K562 (cell line): ENCODE results near the gene CPLANE2. TPM values are rescaled to one million over a fixed set of nuclear protein-coding genes. Genes with fewer than 3 reads are reported as not detected.

Source experiments
- E2F6 ChIP-seq, 2 experiments: IDR thresholded peaks; 2 replicates each; pipeline ENCODE4 v1.6.1; 2011; ENCODE audit warnings: borderline replicate concordance in 1 of 2, control low read depth in 1 of 2, low read depth in 1 of 2, low read length in 1 of 2, mild to moderate bottlenecking in 1 of 2, mixed read lengths in 1 of 2, moderate library complexity in 1 of 2; ENCODE audit not compliant: insufficient read depth in 1 of 2, insufficient read length in 1 of 2, poor library complexity in 1 of 2, severe bottlenecking in 1 of 2; ENCODE audit errors: extremely low read depth in 1 of 2
- EGR1 ChIP-seq: fragments of 450-650 bp; conservative IDR thresholded peaks from 2 replicates; pipeline ENCODE4 v1.6.1; 2017; ENCODE audit warnings: mild to moderate bottlenecking
- HDGF ChIP-seq: fragments of 450-650 bp; IDR thresholded peaks from 2 replicates; pipeline ENCODE4 v1.6.1; 2016
- HNRNPUL1 ChIP-seq: fragments of 200-400 bp; formaldehyde crosslinking; IDR thresholded peaks from 2 replicates; pipeline ENCODE4 v1.6.1; 2017; ENCODE audit warnings: low read length
- MYC ChIP-seq, 2 experiments: fragments of 250-450 bp in 1 of 2; sonication (Bioruptor Pico) in 1 of 2; IDR thresholded peaks; 2 replicates each; pipeline versions ENCODE4 v1.5.1 to v1.6.1; 2012 to 2021; ENCODE audit warnings: low read depth in 2 of 2, borderline replicate concordance in 1 of 2, improper control_type of control experiment in 1 of 2, low read length in 1 of 2, mild to moderate bottlenecking in 1 of 2, moderate library complexity in 1 of 2
- NR2C2 ChIP-seq, 2 experiments: fragments of 200-800 bp in 1 of 2; sonication (Bioruptor generic) in 1 of 2; sonication (generic) in 1 of 2; formaldehyde crosslinking in 1 of 2; IDR thresholded peaks; 2 replicates each; pipeline versions ENCODE4 v1.6.1 to v1.8.0; 2016 to 2022; ENCODE audit warnings: mild to moderate bottlenecking in 1 of 2, missing compliant biosample characterization in 1 of 2, missing genetic modification characterization in 1 of 2, missing genetic modification reagents in 1 of 2
- RB1 ChIP-seq: fragments of 450-650 bp; IDR thresholded peaks from 2 replicates; pipeline ENCODE4 v1.6.1; 2017; ENCODE audit warnings: low read depth, mild to moderate bottlenecking
- RNF219 ChIP-seq: fragments of 250-450 bp; sonication (Bioruptor Pico); IDR thresholded peaks from 2 replicates; pipeline ENCODE4 v1.5.0; 2022; ENCODE audit warnings: mild to moderate bottlenecking
- TEAD2 ChIP-seq: fragments of 450-650 bp; IDR thresholded peaks from 2 replicates; pipeline ENCODE4 v1.6.1; 2016; ENCODE audit warnings: missing genetic modification characterization, control low read depth, missing compliant biosample characterization
- ZBTB11 ChIP-seq, 3 experiments: fragments of 200-800 bp in 1 of 3; fragments of 250-450 bp in 1 of 3; fragments of 450-650 bp in 1 of 3; sonication (Bioruptor Pico) in 1 of 3; sonication (Bioruptor generic) in 1 of 3; formaldehyde crosslinking in 1 of 3; IDR thresholded peaks; 2 replicates each; pipeline versions ENCODE4 v1.6.1 to v1.8.0; 2016 to 2022; ENCODE audit warnings: mild to moderate bottlenecking in 2 of 3, missing genetic modification characterization in 2 of 3, missing compliant biosample characterization in 1 of 3, moderate library complexity in 1 of 3
- ZNF282 ChIP-seq: sonication (generic); formaldehyde crosslinking; IDR thresholded peaks from 2 replicates; pipeline ENCODE4 v1.8.1; 2023; ENCODE audit warnings: missing genetic modification reagents
- polyA plus RNA-seq, 8 experiments: library from polyadenylated mRNA; depleted of rRNA in 4 of 8; stranded (reverse) in 5 of 8; unstranded in 3 of 8; fragments of >200 nt; fragmentation: Nextera tagmentation in 2 of 8; fragmentation: Illumina TruSeq in 1 of 8; extraction: Ambion mirVana in 2 of 8; extraction: Trizol in 1 of 8; gene quantifications; 2 replicates each; pipeline versions ENCODE4 v1.2.1 to v1.2.3, GENCODE V29; 2011 to 2014; ENCODE audit warnings: inconsistent platforms in 1 of 8, missing spikeins in 1 of 8
- total RNA-seq, 7 experiments: library from RNA; depleted of rRNA in 6 of 7; stranded (reverse); fragments of >200 nt in 6 of 7; fragmentation: Illumina TruSeq in 2 of 7; extraction: Trizol in 2 of 7; gene quantifications; 2 replicates each; pipeline versions ENCODE4 v1.2.1 to v1.2.3, GENCODE V29; 2011 to 2021; ENCODE audit warnings: low replicate concordance in 1 of 7
- TF ChIP-seq, protein P1 (sequence below): fragments of 450-650 bp; IDR thresholded peaks from 2 replicates; pipeline ENCODE4 v1.6.1; 2016
- TF ChIP-seq, protein P2 (sequence below): sonication (generic); formaldehyde crosslinking; IDR thresholded peaks from 2 replicates; pipeline ENCODE4 v1.8.0; 2022; ENCODE audit warnings: missing genetic modification reagents, mild to moderate bottlenecking, moderate library complexity, borderline replicate concordance

CPLANE2 gene
- total and polyA plus RNA-seq, 9 of the 15 experiments (the other 6 are each of a cell fraction or from before 2014, with no cell fraction given), result 0.17 to 20.9 (median 8.1) TPM

GRCh38 chr1:16215882-16216753 lies 20.9 kb downstream of the CPLANE2 start (continued):
- TF ChIP-seq ZBTB11 (CRISPR knock-in tag; IDR thresholded peaks at IDR 0.05) (no peak), RB1 (peak; percentile 41; the same call in 1 of the 2 replicates), HDGF (no peak), MYC (IDR thresholded peaks at IDR 0.05; ENCODE audit: low read depth, low read length) (peak; percentile 24; the same call in 1 of the 2 replicates), MYC (CRISPR knock-in tag; IDR thresholded peaks at IDR 0.05; ENCODE audit: borderline replicate concordance, low read depth) (no peak), E2F6 (IDR thresholded peaks at IDR 0.05; ENCODE audit: borderline replicate concordance in 1 of 2, extremely low read depth in 1 of 2, insufficient read depth in 1 of 2, insufficient read length in 1 of 2, low read depth in 1 of 2, low read length in 1 of 2, poor library complexity in 1 of 2, severe bottlenecking in 1 of 2) (peak in 1 of 2 experiments; percentile 38), ZNF282 (no peak), EGR1 (peak; percentile 62), TEAD2 (tag) (no peak), NR2C2 (CRISPR knock-in tag; IDR thresholded peaks at IDR 0.05) (0 out of 2 replicates have a peak, but pooled peaks have one; percentile 44), NR2C2 (tag; IDR thresholded peaks at IDR 0.05) (no peak), HNRNPUL1 (no peak), RNF219 (no peak)
- TF ChIP-seq, protein P1, sequence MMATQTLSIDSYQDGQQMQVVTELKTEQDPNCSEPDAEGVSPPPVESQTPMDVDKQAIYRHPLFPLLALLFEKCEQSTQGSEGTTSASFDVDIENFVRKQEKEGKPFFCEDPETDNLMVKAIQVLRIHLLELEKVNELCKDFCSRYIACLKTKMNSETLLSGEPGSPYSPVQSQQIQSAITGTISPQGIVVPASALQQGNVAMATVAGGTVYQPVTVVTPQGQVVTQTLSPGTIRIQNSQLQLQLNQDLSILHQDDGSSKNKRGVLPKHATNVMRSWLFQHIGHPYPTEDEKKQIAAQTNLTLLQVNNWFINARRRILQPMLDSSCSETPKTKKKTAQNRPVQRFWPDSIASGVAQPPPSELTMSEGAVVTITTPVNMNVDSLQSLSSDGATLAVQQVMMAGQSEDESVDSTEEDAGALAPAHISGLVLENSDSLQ, result peak; percentile 94
- TF ChIP-seq, protein P2, sequence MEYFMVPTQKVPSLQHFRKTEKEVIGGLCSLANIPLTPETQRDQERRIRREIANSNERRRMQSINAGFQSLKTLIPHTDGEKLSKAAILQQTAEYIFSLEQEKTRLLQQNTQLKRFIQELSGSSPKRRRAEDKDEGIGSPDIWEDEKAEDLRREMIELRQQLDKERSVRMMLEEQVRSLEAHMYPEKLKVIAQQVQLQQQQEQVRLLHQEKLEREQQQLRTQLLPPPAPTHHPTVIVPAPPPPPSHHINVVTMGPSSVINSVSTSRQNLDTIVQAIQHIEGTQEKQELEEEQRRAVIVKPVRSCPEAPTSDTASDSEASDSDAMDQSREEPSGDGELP (CRISPR knock-in tag), result peak; percentile 56; the same call in 1 of the 2 replicates
